SH-SY5Y (cell line): ENCODE data around the gene SRXN1.

Experiments used
- GATA2 ChIP-seq: IDR thresholded peaks from 2 replicates; pipeline ENCODE4 v1.6.1; 2011; ENCODE audit warnings: mild to moderate bottlenecking, low read depth, low read length
- GATA3 ChIP-seq: IDR thresholded peaks from 2 replicates; pipeline ENCODE4 v1.6.1; 2011; ENCODE audit warnings: low read depth, mild to moderate bottlenecking, low read length, moderate library complexity

- no peak for TF ChIP-seq GATA3
- TF ChIP-seq GATA2: no peak
Observed at GRCh38 chr20:699342-699741, 46.3 kb upstream of the SRXN1 start.
